ENCODE results near the gene SEPTIN5. TPM values are rescaled to one million over a fixed set of nuclear protein-coding genes. Genes with fewer than 3 reads are reported as not detected.

SEPTIN5 gene
- total RNA-seq, 4 donors from 2014 or later: 21.9 to 51.1 (median 26.4) TPM

GRCh38 chr22:19688301-19689290, 25.7 kb upstream of the SEPTIN5 start:
- no peak for TF ChIP-seq CTCF (IDR thresholded peaks at IDR 0.05)
- no peak for TF ChIP-seq POLR2AphosphoS5 (IDR thresholded peaks at IDR 0.05)
- TF ChIP-seq POLR2A (IDR thresholded peaks at IDR 0.05): no peak
- no peak for TF ChIP-seq EP300 (IDR thresholded peaks at IDR 0.05)
- ATAC-seq: no peak
- 68 to 77% methylated on average over 5 to 9 of the region's 21 CpGs for WGBS, 2 donors (ENCODE audit: low coverage in 1 of 2)

GRCh38 chr22:19689408-19689807, 24.9 kb upstream of the SEPTIN5 start:
- Histone ChIP-seq H3K36me3 (no peaks in the 10 kb centered on the region), H3K9me3 (no peaks in the 10 kb centered on the region), H3K27ac (no peak overlapping the region), H3K4me1 (peaks cover 0 to 15% (median 0%) of the 10 kb centered on the region in 3 donors), H3K4me3 (no peak overlapping the region), H3K27me3 (peaks cover 9% of the 10 kb centered on the region)
- WGBS, 2 donors (ENCODE audit: low coverage in 1 of 2): 85% methylated on average over 9 of the region's 15 CpGs; no CpG with 5 or more reads in 1 of the 2 donors
- ATAC-seq: no peak
- TF ChIP-seq EP300 (IDR thresholded peaks at IDR 0.05) (no peak), POLR2AphosphoS5 (IDR thresholded peaks at IDR 0.05) (no peak), CTCF (IDR thresholded peaks at IDR 0.05) (no peak), POLR2A (IDR thresholded peaks at IDR 0.05) (no peak)

More at GRCh38 chr22:19688301-19689290, 25.7 kb upstream of the SEPTIN5 start:
- Histone ChIP-seq H3K4me1 (peaks cover 0 to 15% (median 0%) of the 10 kb centered on the region in 3 donors), H3K27me3 (peaks cover 9% of the 10 kb centered on the region), H3K27ac (no peak overlapping the region), H3K36me3 (no peaks in the 10 kb centered on the region), H3K4me3 (no peak overlapping the region), H3K9me3 (no peaks in the 10 kb centered on the region)

- peaks cover 0 to 15% (median 0%) of the 10 kb centered on the region in 3 donors for H3K4me1 ChIP-seq
- H3K4me3 ChIP-seq: peak overlapping the region in 1 of 2 donors; percentile 32
- peak overlapping the region in 3 of 4 donors; percentile 46 to 59 (median 58) for H3K27ac ChIP-seq
- peaks cover 9% of the 10 kb centered on the region for H3K27me3 ChIP-seq
- 47 to 62% methylated on average over 7 to 9 of the region's 9 CpGs for WGBS, 2 donors (ENCODE audit: low coverage in 1 of 2)
- ATAC-seq: no peak
- TF ChIP-seq EP300 (IDR thresholded peaks at IDR 0.05) (no peak), POLR2A (IDR thresholded peaks at IDR 0.05) (no peak), POLR2AphosphoS5 (IDR thresholded peaks at IDR 0.05) (no peak), CTCF (IDR thresholded peaks at IDR 0.05) (no peak)
- no peaks in the 10 kb centered on the region for H3K36me3 ChIP-seq
- no peaks in the 10 kb centered on the region for H3K9me3 ChIP-seq
These were observed 23.1 kb upstream of the SEPTIN5 start for GRCh38 chr22:19691007-19691720.

GRCh38 chr22:19691721-19692341, 22.5 kb upstream of the SEPTIN5 start:
- peak overlapping the region in 3 of 4 donors; percentile 46 to 59 (median 58) for H3K27ac ChIP-seq
- H3K4me3 ChIP-seq: peak overlapping the region in 1 of 2 donors; percentile 32
- no peak for TF ChIP-seq CTCF (IDR thresholded peaks at IDR 0.05)
- no peak for TF ChIP-seq POLR2A (IDR thresholded peaks at IDR 0.05)
- no peak for TF ChIP-seq EP300 (IDR thresholded peaks at IDR 0.05)
- TF ChIP-seq POLR2AphosphoS5 (IDR thresholded peaks at IDR 0.05): no peak
- ATAC-seq: peak; percentile 67
- H3K36me3 ChIP-seq: no peaks in the 10 kb centered on the region
- H3K4me1 ChIP-seq: peaks cover 0 to 15% (median 0%) of the 10 kb centered on the region in 3 donors
- WGBS, 2 donors (ENCODE audit: low coverage in 1 of 2): 4 to 20% methylated on average over 2 to 8 of the region's 19 CpGs
- H3K9me3 ChIP-seq: no peaks in the 10 kb centered on the region
- peaks cover 16% of the 10 kb centered on the region for H3K27me3 ChIP-seq

Measured in gastroesophageal sphincter (tissue), 4 donors.